Bone marrow (tissue), 2 donors: Measurements from ENCODE around the gene CDC42.

Experiments
- DNase-seq, 2 donors: peaks; one replicate each; lab custom pipeline; 2025; lab: John Stamatoyannopoulos, UW

The CDC42 gene

GRCh38 chr1:22075718-22076117 lies 23.2 kb downstream of the CDC42 start:
- peak in 1 of 2 donors; percentile 48 for DNase-seq

GRCh38 chr1:22076346-22076745 lies 23.8 kb downstream of the CDC42 start:
- no peak for DNase-seq

- no peak for DNase-seq
Observed at GRCh38 chr1:22077728-22078127, 25.2 kb downstream of the CDC42 start.

GRCh38 chr1:22078133-22078532 lies 25.6 kb downstream of the CDC42 start:
- no peak for DNase-seq

GRCh38 chr1:22080191-22080590 lies 27.7 kb downstream of the CDC42 start:
- DNase-seq, result peak in 1 of 2 donors; percentile 34

GRCh38 chr1:22088331-22088730 lies 35.8 kb downstream of the CDC42 start:
- DNase-seq, result peak in 1 of 2 donors; percentile 16

GRCh38 chr1:22089134-22089571 lies 36.6 kb downstream of the CDC42 start:
- no peak for DNase-seq

- no peak for DNase-seq
Observed at GRCh38 chr1:22089787-22090186, 37.3 kb downstream of the CDC42 start.

GRCh38 chr1:22090867-22091266 lies 38.4 kb downstream of the CDC42 start:
- no peak for DNase-seq

- peak in 1 of 2 donors; percentile 77 for DNase-seq
Observed at GRCh38 chr1:22092026-22092768, 39.7 kb downstream of the CDC42 start.

GRCh38 chr1:22093513-22093912 lies 41.0 kb downstream of the CDC42 start:
- DNase-seq, result no peak

GRCh38 chr1:22096036-22096435 lies 43.5 kb downstream of the CDC42 start:
- DNase-seq, result no peak

- DNase-seq, result no peak
Observed at GRCh38 chr1:22096463-22096862, 44.0 kb downstream of the CDC42 start.

GRCh38 chr1:22098752-22099151 lies 46.2 kb downstream of the CDC42 start:
- no peak for DNase-seq

- DNase-seq, result no peak
Observed at GRCh38 chr1:22100168-22100567, 47.7 kb downstream of the CDC42 start.

- DNase-seq, result no peak
Observed at GRCh38 chr1:22101199-22101598, 48.7 kb downstream of the CDC42 start.

- no peak for DNase-seq
Observed at GRCh38 chr1:22101995-22102394, 49.5 kb downstream of the CDC42 start.

GRCh38 chr1:22102746-22103145 lies 50.2 kb downstream of the CDC42 start:
- no peak for DNase-seq

- no peak for DNase-seq
Observed at GRCh38 chr1:22104094-22104493, 51.6 kb downstream of the CDC42 start.

- DNase-seq, result no peak
Observed at GRCh38 chr1:22104865-22105437, 52.4 kb downstream of the CDC42 start.

- peak in 1 of 2 donors; percentile 60 for DNase-seq
Observed at GRCh38 chr1:22105611-22106207, 53.2 kb downstream of the CDC42 start.

- DNase-seq, result no peak
Observed at GRCh38 chr1:22107126-22107525, 54.6 kb downstream of the CDC42 start.
